Stomach (tissue), 4 donors: Measurements from ENCODE around the gene SUCLA2.

Experiments used
- EP300 ChIP-seq: sonication (generic); formaldehyde crosslinking; IDR thresholded peaks from one replicate; pipeline ENCODE4 v1.6.1; 2017; ENCODE audit warnings: antibody characterized with exemption
- POLR2A ChIP-seq, 4 donors: fragments of 450-650 bp; IDR thresholded peaks; one replicate each; pipeline ENCODE4 v1.6.1; 2016; ENCODE audit warnings: antibody characterized with exemption in 4 of 4, control low read depth in 2 of 4, mild to moderate bottlenecking in 1 of 4, moderate library complexity in 1 of 4
- POLR2AphosphoS5 ChIP-seq, 3 donors: sonication (generic); formaldehyde crosslinking; IDR thresholded peaks; one replicate each; pipeline ENCODE4 v1.6.1; 2016; ENCODE audit warnings: antibody characterized with exemption in 3 of 3
- TF ChIP-seq, protein P1 (sequence below), 7 experiments: fragments of 450-650 bp in 4 of 7; fragments of 200-600 bp in 3 of 7; sonication (generic) in 3 of 7; IDR thresholded peaks; one replicate each; pipeline ENCODE4 v1.5.1; 2016 to 2019; ENCODE audit warnings: antibody characterized with exemption in 7 of 7, control low read depth in 2 of 7, mild to moderate bottlenecking in 1 of 7

DNA sequence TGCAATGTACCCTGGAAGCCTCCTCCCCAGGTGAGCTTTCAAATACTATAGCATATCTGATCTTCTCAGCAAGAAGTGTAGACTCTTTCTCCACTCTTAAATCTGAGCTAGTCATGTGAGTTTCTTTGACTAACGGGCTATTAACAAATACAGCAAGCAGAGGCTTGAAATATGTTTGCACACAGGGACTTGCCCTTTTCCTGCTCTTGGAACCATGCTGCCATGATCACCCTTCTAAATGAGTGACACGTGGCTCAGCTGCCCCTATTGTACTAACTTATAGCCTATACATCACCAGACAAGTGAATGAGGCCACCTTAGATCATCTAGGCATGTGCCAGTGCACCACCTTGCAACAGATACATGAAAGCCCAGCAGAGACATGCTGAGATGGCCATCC, 13.3 kb upstream of the SUCLA2 start:
- TF ChIP-seq POLR2A (IDR thresholded peaks at IDR 0.05) (no peak), POLR2AphosphoS5 (IDR thresholded peaks at IDR 0.05) (no peak), EP300 (no peak)
- TF ChIP-seq, protein P1, sequence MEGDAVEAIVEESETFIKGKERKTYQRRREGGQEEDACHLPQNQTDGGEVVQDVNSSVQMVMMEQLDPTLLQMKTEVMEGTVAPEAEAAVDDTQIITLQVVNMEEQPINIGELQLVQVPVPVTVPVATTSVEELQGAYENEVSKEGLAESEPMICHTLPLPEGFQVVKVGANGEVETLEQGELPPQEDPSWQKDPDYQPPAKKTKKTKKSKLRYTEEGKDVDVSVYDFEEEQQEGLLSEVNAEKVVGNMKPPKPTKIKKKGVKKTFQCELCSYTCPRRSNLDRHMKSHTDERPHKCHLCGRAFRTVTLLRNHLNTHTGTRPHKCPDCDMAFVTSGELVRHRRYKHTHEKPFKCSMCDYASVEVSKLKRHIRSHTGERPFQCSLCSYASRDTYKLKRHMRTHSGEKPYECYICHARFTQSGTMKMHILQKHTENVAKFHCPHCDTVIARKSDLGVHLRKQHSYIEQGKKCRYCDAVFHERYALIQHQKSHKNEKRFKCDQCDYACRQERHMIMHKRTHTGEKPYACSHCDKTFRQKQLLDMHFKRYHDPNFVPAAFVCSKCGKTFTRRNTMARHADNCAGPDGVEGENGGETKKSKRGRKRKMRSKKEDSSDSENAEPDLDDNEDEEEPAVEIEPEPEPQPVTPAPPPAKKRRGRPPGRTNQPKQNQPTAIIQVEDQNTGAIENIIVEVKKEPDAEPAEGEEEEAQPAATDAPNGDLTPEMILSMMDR (IDR thresholded peaks at IDR 0.05): no peak
